Middle frontal gyrus (tissue), 1 donor: ENCODE data around the gene CLCN5.

Experiments used
- DNase-seq: peaks from one replicate; pipeline ENCODE4 v3.0.0-alpha.2; 2015; ENCODE audit warnings: low spot score; ENCODE audit errors: extremely low spot score

The CLCN5 gene

GRCh38 chrX:49922291-49923241 is at the start of gene CLCN5:
CLCN5 (plus strand) TSS chrX:49922596; CDS start chrX:49925299, 2,703 bp downstream.
- peak; percentile 71 for DNase-seq

- DNase-seq, result peak; percentile 9
Observed at GRCh38 chrX:49876750-49877149, 45.6 kb upstream of the CLCN5 start.

- DNase-seq, result no peak
Observed at GRCh38 chrX:49877397-49878101, 44.8 kb upstream of the CLCN5 start.

- no peak for DNase-seq
Observed at GRCh38 chrX:49878128-49878833, 44.1 kb upstream of the CLCN5 start.

- peak; percentile 57 for DNase-seq
Observed at GRCh38 chrX:49878834-49879655, 43.4 kb upstream of the CLCN5 start, which contains the start of gene USP27X. USP27X (plus strand) TSS chrX:49879484; CDS start chrX:49880308, 824 bp downstream.

- no peak for DNase-seq
Observed at GRCh38 chrX:49879656-49880277, 42.6 kb upstream of the CLCN5 start.

GRCh38 chrX:49880668-49881067 is 41.7 kb upstream of the CLCN5 start:
- DNase-seq, result no peak

GRCh38 chrX:49884290-49884862 is 38.0 kb upstream of the CLCN5 start:
- DNase-seq, result no peak

- no peak for DNase-seq
Observed at GRCh38 chrX:49892542-49892941, 29.9 kb upstream of the CLCN5 start.

- no peak for DNase-seq
Observed at GRCh38 chrX:49896951-49897350, 25.4 kb upstream of the CLCN5 start.

- DNase-seq, result no peak
Observed at GRCh38 chrX:49901048-49901447, 21.3 kb upstream of the CLCN5 start.

- DNase-seq, result no peak
Observed at GRCh38 chrX:49910344-49910743, 12.1 kb upstream of the CLCN5 start.

- DNase-seq, result no peak
Observed at GRCh38 chrX:49912086-49912485, 10.3 kb upstream of the CLCN5 start.

- no peak for DNase-seq
Observed at GRCh38 chrX:49912861-49913260, 9.5 kb upstream of the CLCN5 start.

GRCh38 chrX:49915361-49916222 is 6.8 kb upstream of the CLCN5 start:
- DNase-seq, result no peak

GRCh38 chrX:49919617-49920016 is 2.8 kb upstream of the CLCN5 start:
- no peak for DNase-seq

- no peak for DNase-seq
Observed at GRCh38 chrX:49921109-49921508, 1.3 kb upstream of the CLCN5 start.

GRCh38 chrX:49925176-49925575 is 2.8 kb downstream of the CLCN5 start:
- DNase-seq, result no peak

- no peak for DNase-seq
Observed at GRCh38 chrX:49930039-49930438, 7.6 kb downstream of the CLCN5 start.
